OCI-LY3 (cell line): ENCODE data around the gene CCM2L.
"Not testable (repeated sequence)": the region's sequence is repeated elsewhere in the genome, so short reads cannot be mapped to it uniquely, and the experiment has no call there.

ENCODE experiments used
- H2AFZ ChIP-seq: fragments of 200-600, 300-600 bp; shearing (Covaris generic); 2 replicates; pipeline ENCODE4 v1.6.0; 2014; ENCODE audit warnings: antibody characterized with exemption, low read depth, low read length
- H3K27ac ChIP-seq: fragments of 200-600, 300-600 bp; sonication (generic); 2 replicates; pipeline ENCODE4 v1.5.1; 2014; ENCODE audit warnings: mild to moderate bottlenecking, low read length, moderate library complexity, mixed read lengths
- H3K27me3 ChIP-seq: fragments of 200-600, 300-600 bp; sonication (generic); 2 replicates; pipeline ENCODE4 v1.6.1; 2014; ENCODE audit warnings: low read depth, low read length, mixed read lengths
- H3K36me3 ChIP-seq: fragments of 200-600, 300-600 bp; sonication (generic); replicated peaks from 2 replicates; pipeline ENCODE3; 2014; ENCODE audit warnings: low read depth, low read length, mixed read lengths
- H3K4me1 ChIP-seq: fragments of 300-600, 200-600 bp; sonication (generic); 2 replicates; pipeline ENCODE4 v1.6.1; 2014; ENCODE audit warnings: low read length, mixed read lengths
- H3K4me2 ChIP-seq: fragments of 200-600, 300-600 bp; sonication (generic); 2 replicates; pipeline ENCODE4 v1.6.1; 2014; ENCODE audit warnings: low read length, mixed read lengths
- H3K4me3 ChIP-seq: fragments of 300-600, 200-600 bp; sonication (generic); 2 replicates; pipeline ENCODE4 v1.5.1; 2014; ENCODE audit warnings: antibody characterized with exemption, mild to moderate bottlenecking, low read length, moderate library complexity
- H3K79me2 ChIP-seq: fragments of 300-600, 200-600 bp; shearing (Covaris generic); 2 replicates; pipeline ENCODE4 v1.6.1; 2014; ENCODE audit warnings: mild to moderate bottlenecking, low read length, mixed read lengths
- H3K9ac ChIP-seq: fragments of 300-600, 200-600 bp; shearing (Covaris generic); 2 replicates; pipeline ENCODE4 v1.6.0; 2014; ENCODE audit warnings: mild to moderate bottlenecking, low read length, moderate library complexity
- H3K9me3 ChIP-seq: fragments of 200-600, 300-600 bp; shearing (Covaris generic); 2 replicates; pipeline ENCODE4 v1.6.1; 2014; ENCODE audit warnings: low read length, mixed read lengths; ENCODE audit not compliant: insufficient read depth
- H4K20me1 ChIP-seq: fragments of 200-600, 300-600 bp; sonication (generic); 2 replicates; pipeline ENCODE4 v1.6.1; 2016; ENCODE audit warnings: low read length, mixed read lengths; ENCODE audit not compliant: insufficient read depth
- EZH2phosphoT487 ChIP-seq: fragments of 200-600 bp; shearing (Covaris generic); IDR thresholded peaks from 2 replicates; pipeline ENCODE4 v1.6.1; 2018; ENCODE audit warnings: antibody characterized with exemption, mixed run types, low read depth
- TF ChIP-seq, protein P1 (sequence below): fragments of 200-600, 300-600 bp; sonication (generic); IDR thresholded peaks from 2 replicates; pipeline ENCODE4 v1.5.1; 2014; ENCODE audit warnings: antibody characterized with exemption, low read length, low read depth

The CCM2L gene

GRCh38 chr20:32028647-32029372, 18.6 kb downstream of the CCM2L start:
- H3K4me3 ChIP-seq = no peak overlapping the region
- peaks cover 28% of the 10 kb centered on the region for H3K4me1 ChIP-seq
- TF ChIP-seq, protein P1, sequence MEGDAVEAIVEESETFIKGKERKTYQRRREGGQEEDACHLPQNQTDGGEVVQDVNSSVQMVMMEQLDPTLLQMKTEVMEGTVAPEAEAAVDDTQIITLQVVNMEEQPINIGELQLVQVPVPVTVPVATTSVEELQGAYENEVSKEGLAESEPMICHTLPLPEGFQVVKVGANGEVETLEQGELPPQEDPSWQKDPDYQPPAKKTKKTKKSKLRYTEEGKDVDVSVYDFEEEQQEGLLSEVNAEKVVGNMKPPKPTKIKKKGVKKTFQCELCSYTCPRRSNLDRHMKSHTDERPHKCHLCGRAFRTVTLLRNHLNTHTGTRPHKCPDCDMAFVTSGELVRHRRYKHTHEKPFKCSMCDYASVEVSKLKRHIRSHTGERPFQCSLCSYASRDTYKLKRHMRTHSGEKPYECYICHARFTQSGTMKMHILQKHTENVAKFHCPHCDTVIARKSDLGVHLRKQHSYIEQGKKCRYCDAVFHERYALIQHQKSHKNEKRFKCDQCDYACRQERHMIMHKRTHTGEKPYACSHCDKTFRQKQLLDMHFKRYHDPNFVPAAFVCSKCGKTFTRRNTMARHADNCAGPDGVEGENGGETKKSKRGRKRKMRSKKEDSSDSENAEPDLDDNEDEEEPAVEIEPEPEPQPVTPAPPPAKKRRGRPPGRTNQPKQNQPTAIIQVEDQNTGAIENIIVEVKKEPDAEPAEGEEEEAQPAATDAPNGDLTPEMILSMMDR = no peak
- no peak for TF ChIP-seq EZH2phosphoT487
- H3K79me2 ChIP-seq = no peaks in the 10 kb centered on the region
- no peaks in the 10 kb centered on the region for H3K9me3 ChIP-seq
- H2AFZ ChIP-seq = no peak overlapping the region
- no peaks in the 10 kb centered on the region for H4K20me1 ChIP-seq
- H3K9ac ChIP-seq = no peak overlapping the region
- H3K36me3 ChIP-seq = no peaks in the 10 kb centered on the region
- H3K27me3 ChIP-seq = no peaks in the 10 kb centered on the region
- H3K27ac ChIP-seq = no peak overlapping the region
- no peak overlapping the region for H3K4me2 ChIP-seq

DNA sequence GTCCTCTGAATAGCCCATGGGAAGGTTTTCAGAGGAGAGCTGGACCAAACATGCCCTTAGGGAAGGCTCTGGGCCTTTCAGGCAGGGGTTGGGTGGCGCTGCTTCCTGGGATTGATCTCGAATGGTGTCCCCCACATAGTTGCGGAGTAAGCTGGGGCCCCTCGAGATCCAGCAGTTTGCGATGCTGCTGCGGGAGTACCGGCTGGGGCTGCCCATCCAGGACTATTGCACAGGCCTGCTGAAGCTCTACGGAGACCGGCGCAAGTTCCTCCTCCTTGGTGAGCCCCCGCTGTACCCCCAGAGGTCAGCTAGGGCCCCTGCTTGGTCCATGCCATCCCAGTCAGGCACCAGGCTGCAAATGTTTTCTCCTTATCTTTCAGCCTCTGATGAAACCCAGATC, 19.3 kb downstream of the CCM2L start:
- H4K20me1 ChIP-seq = no peaks in the 10 kb centered on the region
- H3K27me3 ChIP-seq = no peaks in the 10 kb centered on the region
- H3K9me3 ChIP-seq = no peaks in the 10 kb centered on the region
- TF ChIP-seq, protein P1 = no peak
- no peak for TF ChIP-seq EZH2phosphoT487
- no peaks in the 10 kb centered on the region for H3K79me2 ChIP-seq
- H3K4me2 ChIP-seq = no peak overlapping the region
- no peak overlapping the region for H3K9ac ChIP-seq
- no peaks in the 10 kb centered on the region for H3K36me3 ChIP-seq
- H3K4me1 ChIP-seq = peaks cover 35% of the 10 kb centered on the region
- no peak overlapping the region for H3K4me3 ChIP-seq
- no peak overlapping the region for H3K27ac ChIP-seq
- no peak overlapping the region for H2AFZ ChIP-seq

DNA sequence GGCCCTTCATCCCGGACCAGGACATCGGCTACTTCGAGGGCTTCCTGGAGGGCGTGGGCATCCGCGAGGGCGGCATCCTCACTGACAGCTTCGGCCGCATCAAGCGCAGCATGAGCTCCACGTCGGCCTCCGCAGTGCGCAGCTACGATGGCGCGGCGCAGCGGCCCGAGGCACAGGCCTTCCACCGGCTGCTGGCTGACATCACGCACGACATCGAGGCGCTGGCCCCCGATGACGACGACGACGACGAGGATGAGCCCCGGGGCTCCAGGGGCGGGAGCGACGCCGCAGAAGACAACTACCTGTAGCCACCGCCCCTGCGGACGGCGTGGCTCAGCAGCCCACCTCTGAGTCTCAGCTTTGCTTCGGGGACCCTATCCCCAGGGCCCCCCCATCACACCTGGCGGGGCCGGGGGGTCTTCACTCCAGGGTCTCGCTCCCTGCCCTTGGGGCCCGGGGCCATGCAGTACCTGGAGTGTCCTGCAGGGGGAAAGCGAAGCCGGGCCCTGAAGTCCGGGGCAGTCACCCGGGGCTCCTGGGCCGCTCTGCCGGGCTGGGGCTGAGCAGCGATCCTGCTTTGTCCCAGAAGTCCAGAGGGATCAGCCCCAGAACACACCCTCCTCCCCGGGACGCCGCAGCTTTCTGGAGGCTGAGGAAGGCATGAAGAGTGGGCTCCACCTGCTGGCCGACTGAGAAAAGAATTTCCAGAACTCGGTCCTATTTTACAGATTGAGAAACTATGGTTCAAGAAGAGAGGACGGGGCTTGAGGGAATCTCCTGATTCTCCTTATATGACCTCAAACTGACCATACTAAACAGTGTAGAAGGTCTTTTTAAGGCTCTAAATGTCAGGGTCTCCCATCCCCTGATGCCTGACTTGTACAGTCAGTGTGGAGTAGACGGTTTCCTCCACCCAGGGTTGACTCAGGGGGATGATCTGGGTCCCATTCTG, 21.0 kb downstream of the CCM2L start:
- Histone ChIP-seq H4K20me1 (no peaks in the 10 kb centered on the region), H2AFZ (peak overlapping the region; percentile 88), H3K36me3 (no peaks in the 10 kb centered on the region), H3K4me3 (peak overlapping the region; percentile 78), H3K79me2 (no peaks in the 10 kb centered on the region), H3K4me2 (peak overlapping the region; percentile 92), H3K27me3 (no peaks in the 10 kb centered on the region), H3K4me1 (peaks cover 48% of the 10 kb centered on the region), H3K27ac (no peak overlapping the region), H3K9me3 (no peaks in the 10 kb centered on the region), H3K9ac (peak overlapping the region; percentile 61)
- TF ChIP-seq EZH2phosphoT487 = no peak
- TF ChIP-seq, protein P1 = peak; percentile 100

- Histone ChIP-seq H3K4me2 (peak overlapping the region; percentile 84), H3K9me3 (peaks cover 14% of the 10 kb centered on the region; the same call in 1 of the 2 replicates), H3K4me1 (peaks cover 68% of the 10 kb centered on the region), H3K4me3 (peak overlapping the region; percentile 26), H3K27me3 (no peaks in the 10 kb centered on the region), H3K36me3 (peaks cover 14% of the 10 kb centered on the region), H2AFZ (peak overlapping the region; percentile 60), H4K20me1 (no peaks in the 10 kb centered on the region), H3K9ac (peak overlapping the region; percentile 86), H3K27ac (peak overlapping the region; percentile 94), H3K79me2 (0 out of 2 replicates have a peak, but pooled peaks cover 4% of the 10 kb centered on the region)
- no peak for TF ChIP-seq EZH2phosphoT487
- TF ChIP-seq, protein P1 = no peak
Observed at GRCh38 chr20:32033316-32033715, 23.1 kb downstream of the CCM2L start.

DNA sequence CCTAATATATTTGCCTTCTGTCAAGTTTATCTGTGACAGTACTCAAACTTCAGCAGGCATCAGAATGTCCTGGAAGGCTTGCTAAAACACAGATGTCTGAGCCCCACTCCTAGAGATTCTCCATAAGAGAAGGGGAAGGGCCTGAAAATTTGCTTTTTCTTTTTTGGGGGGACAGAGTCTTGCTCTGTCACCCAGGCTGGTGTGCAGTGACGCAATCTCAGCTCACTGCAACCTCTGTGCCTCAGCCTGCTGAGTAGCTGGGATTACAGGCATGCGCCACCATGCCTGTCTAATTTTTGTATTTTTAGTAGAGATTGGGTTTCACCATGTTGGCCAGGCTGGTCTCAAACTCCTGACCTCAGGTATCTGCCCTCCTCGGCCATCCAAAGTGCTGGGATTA, 23.5 kb downstream of the CCM2L start:
- H2AFZ ChIP-seq = peak overlapping the region; percentile 60

More for the DNA sequence above, 23.5 kb downstream of the CCM2L start:
- not testable (repeated sequence) for H4K20me1 ChIP-seq, H3K79me2 ChIP-seq, H3K27me3 ChIP-seq
- peaks cover 16% of the 10 kb centered on the region for H3K36me3 ChIP-seq
- H3K9ac ChIP-seq = peak overlapping the region; percentile 86
- peak overlapping the region; percentile 84 for H3K4me2 ChIP-seq
- peak overlapping the region; percentile 94 for H3K27ac ChIP-seq
- peaks cover 16% of the 10 kb centered on the region; the same call in 1 of the 2 replicates for H3K9me3 ChIP-seq
- peaks cover 72% of the 10 kb centered on the region for H3K4me1 ChIP-seq
- H3K4me3 ChIP-seq = peak overlapping the region; percentile 58
